Erythroblast (primary cell): ENCODE results near the gene MLN.
A peak's percentile ranks its signal among the peaks of the same experiment; 100 is the strongest.

Experiments used
- DNase-seq, 2 experiments: peaks; one replicate each; lab custom pipeline; 2025; lab: John Stamatoyannopoulos, UW
- GATA1 ChIP-seq: IDR thresholded peaks from 2 replicates; pipeline ENCODE4 v1.6.1; 2011; ENCODE audit warnings: low read depth, mild to moderate bottlenecking, control low read depth, low read length, moderate library complexity
- POLR2A ChIP-seq: IDR thresholded peaks from 2 replicates; pipeline ENCODE4 v1.6.1; 2011; ENCODE audit warnings: mild to moderate bottlenecking, low read length

Gene MLN

GRCh38 chr6:33781131-33781975, 22.4 kb downstream of the MLN start:
- no peak for TF ChIP-seq GATA1
- TF ChIP-seq POLR2A = no peak
- DNase-seq = no peak

- DNase-seq = no peak
Measured at GRCh38 chr6:33779895-33780294, 23.9 kb downstream of the MLN start.

GRCh38 chr6:33779290-33779689, 24.5 kb downstream of the MLN start:
- TF ChIP-seq POLR2A (no peak), GATA1 (no peak)
- no peak for DNase-seq

More at GRCh38 chr6:33779895-33780294, 23.9 kb downstream of the MLN start:
- TF ChIP-seq GATA1 (no peak), POLR2A (no peak)

- no peak for TF ChIP-seq POLR2A
- no peak for TF ChIP-seq GATA1
- DNase-seq = no peak
Measured at GRCh38 chr6:33778444-33779121, 25.2 kb downstream of the MLN start.

- TF ChIP-seq POLR2A (no peak), GATA1 (no peak)
- no peak for DNase-seq
Measured at GRCh38 chr6:33777398-33778388, 26.1 kb downstream of the MLN start.

- DNase-seq = no peak
- no peak for TF ChIP-seq GATA1
- no peak for TF ChIP-seq POLR2A
Measured at GRCh38 chr6:33776764-33777163, 27.0 kb downstream of the MLN start.

GRCh38 chr6:33776186-33776585, 27.6 kb downstream of the MLN start:
- DNase-seq = no peak
- no peak for TF ChIP-seq GATA1
- TF ChIP-seq POLR2A = no peak

GRCh38 chr6:33774774-33775173, 29.0 kb downstream of the MLN start:
- no peak for DNase-seq
- TF ChIP-seq GATA1 = no peak
- TF ChIP-seq POLR2A = no peak

- no peak for DNase-seq
- TF ChIP-seq POLR2A (no peak), GATA1 (no peak)
Measured at GRCh38 chr6:33772902-33773472, 30.8 kb downstream of the MLN start.

- no peak for TF ChIP-seq POLR2A
- TF ChIP-seq GATA1 = no peak
- no peak for DNase-seq
Measured at GRCh38 chr6:33772082-33772830, 31.5 kb downstream of the MLN start.

- peak; percentile 76 to 83 for DNase-seq
- no peak for TF ChIP-seq GATA1
- TF ChIP-seq POLR2A = no peak
Measured at GRCh38 chr6:33771146-33772081, 32.4 kb downstream of the MLN start.
